Stimulated activated CD4-positive, alpha-beta T cell treated with anti-CD3 and anti-CD28 coated beads, Interleukin-4, amount 100 ng/mL, for 24 hours (primary cell): ENCODE data around the gene NRXN2.

Source experiments
- DNase-seq: peaks from one replicate; pipeline ENCODE4 v3.0.0-alpha.2; 2020

Gene NRXN2

GRCh38 chr11:64621283-64622019, 101.5 kb downstream of the NRXN2 start:
- no peak for DNase-seq

GRCh38 chr11:64620381-64620971, 102.5 kb downstream of the NRXN2 start:
- no peak for DNase-seq

- no peak for DNase-seq
Observed at GRCh38 chr11:64619811-64620380, 103.1 kb downstream of the NRXN2 start.

- no peak for DNase-seq
Observed at GRCh38 chr11:64619196-64619595, 103.8 kb downstream of the NRXN2 start.

GRCh38 chr11:64616817-64617216, 106.2 kb downstream of the NRXN2 start:
- DNase-seq: no peak

DNA sequence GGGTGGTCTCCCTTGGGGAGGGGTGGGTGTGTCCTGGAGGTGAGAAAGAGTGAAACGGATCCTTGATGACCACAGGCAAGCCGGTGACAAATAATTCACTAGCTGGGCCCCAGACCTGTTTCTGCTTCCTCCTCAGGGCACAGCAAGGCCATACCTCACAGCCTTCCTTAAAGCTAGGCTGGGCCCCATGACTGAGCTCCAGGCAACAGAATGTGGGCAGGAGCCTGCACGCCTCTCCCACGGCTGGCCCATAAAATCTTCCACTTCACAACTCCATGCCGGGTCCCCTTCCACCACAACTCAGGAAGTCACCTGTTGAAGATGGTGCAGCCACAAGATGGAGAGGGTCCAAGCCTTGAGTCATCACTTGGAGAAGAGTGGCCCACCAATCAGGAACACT, 108.1 kb downstream of the NRXN2 start:
- no peak for DNase-seq

GRCh38 chr11:64613648-64614047, 109.3 kb downstream of the NRXN2 start:
- DNase-seq: no peak

- DNase-seq: no peak
Observed at GRCh38 chr11:64611869-64612646, 110.9 kb downstream of the NRXN2 start.

DNA sequence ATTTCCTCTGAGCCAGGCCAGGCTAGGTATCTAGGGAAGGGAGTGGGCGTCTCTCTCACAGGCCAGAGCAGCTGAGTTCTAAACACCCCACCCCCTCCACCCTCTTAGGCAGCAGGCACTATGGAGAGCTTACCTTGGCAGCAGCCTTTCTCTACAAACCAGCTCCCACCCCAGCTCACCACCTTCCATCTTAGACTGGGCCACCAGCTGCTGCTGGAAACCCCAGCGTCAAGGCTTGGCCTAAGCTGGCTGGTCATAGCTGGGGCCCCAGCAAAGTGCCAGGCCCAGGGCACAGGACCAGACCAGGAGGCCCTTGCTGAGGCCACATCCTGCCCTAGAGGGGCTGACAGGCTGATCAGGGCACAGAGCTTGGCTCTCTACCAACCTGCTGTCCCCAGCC, 111.8 kb downstream of the NRXN2 start:
- no peak for DNase-seq

- DNase-seq: no peak
Observed at GRCh38 chr11:64610596-64610995, 112.4 kb downstream of the NRXN2 start.

GRCh38 chr11:64609436-64610047, 113.5 kb downstream of the NRXN2 start:
- DNase-seq: no peak

GRCh38 chr11:64608636-64609035, 114.4 kb downstream of the NRXN2 start:
- no peak for DNase-seq

GRCh38 chr11:64608046-64608445, 115.0 kb downstream of the NRXN2 start:
- no peak for DNase-seq

DNA sequence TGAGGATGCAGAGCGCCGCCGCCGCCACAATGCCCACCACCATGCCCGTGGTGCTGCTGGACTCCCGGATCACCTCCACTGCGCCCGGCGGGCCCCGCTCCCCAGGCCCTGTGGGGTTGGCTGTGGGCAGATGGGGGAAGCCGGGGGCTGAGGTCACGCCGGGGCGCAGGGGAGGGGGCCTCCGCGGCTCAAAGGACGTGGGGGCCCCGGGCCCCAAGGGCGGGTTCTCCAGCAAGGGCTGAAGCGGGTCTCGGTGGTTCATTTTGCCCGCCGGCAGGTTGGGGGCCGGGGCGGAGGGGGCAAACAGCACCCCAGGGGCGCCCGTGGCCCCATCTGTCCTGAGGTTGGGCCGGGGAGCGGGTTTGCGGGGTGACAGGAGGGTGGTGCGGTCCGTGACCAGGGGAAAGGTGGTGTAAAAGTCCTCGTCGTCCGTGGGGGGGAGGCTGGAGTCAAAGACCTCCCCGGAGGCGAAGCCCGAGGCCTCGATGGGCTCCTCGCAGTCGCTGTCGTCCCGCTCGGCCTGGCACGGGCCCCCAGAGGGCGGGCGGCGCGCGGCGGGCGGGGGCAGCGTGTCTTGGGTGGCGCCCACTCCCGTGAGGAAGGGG, 115.5 kb downstream of the NRXN2 start:
- no peak for DNase-seq

DNA sequence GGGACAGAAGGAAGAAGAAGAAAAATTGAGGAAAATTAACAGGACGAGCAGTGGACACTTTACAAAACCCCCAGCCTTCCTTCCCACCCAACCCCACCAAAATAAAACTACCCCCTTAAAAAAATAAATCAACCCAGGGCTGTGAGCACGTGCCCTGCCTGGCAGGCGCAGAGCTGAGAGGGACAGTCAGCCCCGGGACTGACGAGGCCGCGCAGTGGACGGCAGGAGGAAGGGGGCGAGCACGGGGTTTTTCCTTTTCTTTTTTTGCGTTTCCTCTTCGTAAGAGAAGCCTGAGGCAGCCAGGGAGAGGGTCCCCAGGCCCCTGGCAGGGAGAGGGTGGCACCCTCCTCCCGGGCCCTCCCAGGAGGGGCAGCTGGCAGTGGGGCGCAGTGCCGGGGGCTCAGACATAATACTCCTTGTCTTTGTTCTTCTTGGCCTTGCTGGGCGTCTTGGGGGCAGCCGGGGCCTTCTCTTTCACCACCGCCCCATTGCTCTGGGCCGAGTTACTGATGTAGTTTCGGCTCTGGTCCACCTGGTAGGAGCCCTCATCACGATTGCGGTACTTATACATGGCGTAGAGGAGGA, 116.1 kb downstream of the NRXN2 start:
- no peak for DNase-seq

DNA sequence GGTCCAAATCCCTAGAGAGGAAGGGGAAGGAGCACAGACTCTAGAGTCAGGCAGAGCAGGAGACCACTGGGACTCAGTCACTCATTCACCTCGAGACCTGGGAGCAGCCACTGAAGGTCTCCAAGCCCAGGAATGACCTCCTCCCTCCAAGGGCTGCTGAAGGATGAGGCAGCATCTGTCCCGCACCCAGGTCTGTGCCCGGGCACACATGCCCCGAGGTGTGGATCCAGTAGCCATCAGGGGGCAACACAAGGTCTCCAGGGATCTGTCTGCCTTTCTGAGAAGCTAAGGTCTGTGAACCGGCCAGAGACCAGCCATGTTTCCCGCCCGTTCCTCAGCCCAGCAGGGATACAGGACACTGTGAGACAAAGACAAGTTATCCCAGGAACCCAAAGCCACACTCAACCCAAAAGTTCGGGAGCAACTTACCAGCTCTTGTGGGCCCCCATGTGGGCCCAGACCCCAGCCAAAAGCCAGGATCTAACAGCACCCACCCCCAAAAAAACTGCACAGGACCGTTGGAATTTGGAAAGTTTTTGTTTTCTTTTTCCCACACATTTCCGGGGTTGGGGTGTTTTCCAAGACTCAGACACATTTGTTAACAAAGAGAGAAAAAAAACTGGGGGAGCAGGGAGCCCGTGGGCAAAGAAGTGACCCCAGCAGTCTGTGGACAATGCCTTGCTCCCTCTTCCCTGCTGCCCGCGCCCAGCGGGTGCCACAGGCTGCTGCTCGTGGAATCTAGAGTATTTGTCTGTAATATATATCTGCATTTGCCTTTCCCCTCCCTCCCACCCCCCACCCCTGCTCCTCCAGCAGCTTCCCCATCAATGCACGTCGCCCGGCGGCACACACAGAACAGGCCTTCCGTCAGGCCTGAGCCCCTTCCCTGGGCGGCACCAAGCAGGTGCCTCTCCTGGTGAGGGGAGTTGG, 117.1 kb downstream of the NRXN2 start:
- DNase-seq: no peak

DNA sequence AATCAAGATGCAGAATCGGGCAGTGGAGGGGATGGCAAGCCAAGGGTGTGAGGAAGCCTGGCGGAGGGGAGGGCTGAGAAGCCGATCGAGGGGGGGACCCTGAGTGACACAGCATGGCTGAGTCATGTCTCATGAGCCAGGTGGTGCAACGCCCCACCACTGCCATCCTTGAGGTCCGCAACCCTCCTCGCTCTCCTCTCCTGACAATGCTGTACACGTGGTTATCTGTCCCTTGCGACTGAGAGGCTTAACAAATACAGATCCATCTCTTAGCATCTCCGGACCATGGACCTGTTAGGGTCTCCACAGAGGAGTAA, 117.8 kb downstream of the NRXN2 start:
- no peak for DNase-seq

- DNase-seq: no peak
Observed at GRCh38 chr11:64604458-64605243, 118.3 kb downstream of the NRXN2 start.

DNA sequence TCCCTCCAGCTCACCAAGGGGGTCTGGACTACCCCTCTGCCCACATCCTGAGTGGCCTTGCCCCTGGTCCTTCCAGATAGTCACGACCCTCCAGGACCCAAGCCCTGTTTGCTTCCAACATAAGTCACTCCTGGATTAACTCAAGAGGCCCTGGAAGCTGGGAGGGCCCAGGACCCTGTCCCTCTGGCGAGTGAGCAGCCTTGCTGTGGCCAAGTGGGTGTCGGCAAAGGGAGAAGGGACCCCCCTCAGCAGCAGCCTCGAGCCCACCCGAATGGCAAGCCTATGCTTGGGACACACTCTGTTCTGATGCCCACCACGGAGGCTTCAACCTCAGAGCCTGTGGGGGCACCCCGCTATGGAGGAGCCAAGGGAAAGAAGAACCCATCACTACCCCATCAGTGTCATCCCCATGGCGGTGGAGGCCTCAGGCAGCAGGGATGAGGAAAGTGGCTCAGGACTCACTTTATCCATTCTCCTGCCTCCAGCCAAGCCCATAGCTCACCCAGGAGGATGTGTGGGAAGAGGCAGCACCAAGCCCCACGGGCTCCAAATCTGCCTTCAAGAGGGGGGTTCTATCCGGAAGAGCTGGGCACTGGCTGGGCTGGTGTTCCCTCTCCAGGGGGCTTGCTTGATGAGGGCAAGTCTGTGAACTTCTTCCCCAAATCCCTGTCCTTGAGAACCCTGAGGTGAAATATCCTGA, 119.4 kb downstream of the NRXN2 start:
- no peak for DNase-seq
